DOHH2 (cell line): ENCODE measurements around the gene TOR4A.

Experiments
- H3F3A ChIP-seq: fragments of 200-600 bp; sonication (generic), shearing (Covaris generic); 2 replicates; pipeline ENCODE4 v1.6.0; 2016; ENCODE audit warnings: antibody characterized with exemption, mild to moderate bottlenecking; ENCODE audit not compliant: control insufficient read depth, insufficient read depth
- H3K27ac ChIP-seq: fragments of 200-600 bp; sonication (generic); 2 replicates; pipeline ENCODE4 v1.5.1; 2014; ENCODE audit warnings: low read depth, mild to moderate bottlenecking, low read length, moderate library complexity
- H3K27me3 ChIP-seq: fragments of 200-600 bp; sonication (generic); 2 replicates; pipeline ENCODE4 v1.6.1; 2014; ENCODE audit warnings: mild to moderate bottlenecking, low read length, mixed read lengths; ENCODE audit not compliant: control insufficient read depth
- H3K36me3 ChIP-seq: fragments of 200-600 bp; sonication (generic); 2 replicates; pipeline ENCODE4 v1.6.1; 2014; ENCODE audit warnings: mild to moderate bottlenecking, low read length, moderate library complexity, mixed read lengths; ENCODE audit not compliant: control insufficient read depth
- H3K4me1 ChIP-seq: fragments of 200-600 bp; sonication (generic); 2 replicates; pipeline ENCODE4 v1.6.1; 2014; ENCODE audit warnings: mild to moderate bottlenecking, low read length, mixed read lengths; ENCODE audit not compliant: control insufficient read depth
- H3K4me2 ChIP-seq: fragments of 200-600 bp; sonication (generic); 2 replicates; pipeline ENCODE4 v1.6.0; 2014; ENCODE audit warnings: mild to moderate bottlenecking, low read length, moderate library complexity
- H3K4me3 ChIP-seq: fragments of 200-600 bp; sonication (generic); 2 replicates; pipeline ENCODE4 v1.5.1; 2014; ENCODE audit warnings: mild to moderate bottlenecking, low read length, mixed read lengths
- H3K79me2 ChIP-seq: fragments of 200-600 bp; sonication (generic); 2 replicates; pipeline ENCODE4 v1.6.1; 2014; ENCODE audit warnings: mild to moderate bottlenecking, low read length, mixed read lengths; ENCODE audit not compliant: control insufficient read depth
- H3K9me2 ChIP-seq: fragments of 200-600 bp; sonication (generic); replicated peaks from 2 replicates; pipeline ENCODE4 v1.6.1; 2014; ENCODE audit warnings: mild to moderate bottlenecking, low read length, mixed read lengths; ENCODE audit not compliant: control insufficient read depth
- H3K9me3 ChIP-seq: fragments of 200-600 bp; sonication (generic); 2 replicates; pipeline ENCODE4 v1.6.1; 2014; ENCODE audit warnings: antibody characterized with exemption, low read length, mixed read lengths; ENCODE audit not compliant: control insufficient read depth, insufficient read depth
- H4K20me1 ChIP-seq: fragments of 200-600 bp; sonication (generic); 2 replicates; pipeline ENCODE4 v1.6.0; 2014; ENCODE audit warnings: low read depth, mild to moderate bottlenecking, antibody characterized with exemption, low read length, moderate library complexity; ENCODE audit not compliant: control insufficient read depth, insufficient read depth
- EZH2phosphoT487 ChIP-seq: fragments of 200-600 bp; sonication (generic); IDR thresholded peaks from 2 replicates; pipeline ENCODE4 v1.6.1; 2017; ENCODE audit warnings: borderline replicate concordance, mild to moderate bottlenecking, antibody characterized with exemption, low read length, moderate library complexity, mixed read lengths
- TF ChIP-seq, protein P1 (sequence below): fragments of 200-600 bp; sonication (generic); IDR thresholded peaks from one replicate; pipeline ENCODE4 v1.5.1; 2014; ENCODE audit warnings: antibody characterized with exemption, mild to moderate bottlenecking, low read depth, low read length; ENCODE audit not compliant: poor library complexity, severe bottlenecking

The TOR4A gene

DNA sequence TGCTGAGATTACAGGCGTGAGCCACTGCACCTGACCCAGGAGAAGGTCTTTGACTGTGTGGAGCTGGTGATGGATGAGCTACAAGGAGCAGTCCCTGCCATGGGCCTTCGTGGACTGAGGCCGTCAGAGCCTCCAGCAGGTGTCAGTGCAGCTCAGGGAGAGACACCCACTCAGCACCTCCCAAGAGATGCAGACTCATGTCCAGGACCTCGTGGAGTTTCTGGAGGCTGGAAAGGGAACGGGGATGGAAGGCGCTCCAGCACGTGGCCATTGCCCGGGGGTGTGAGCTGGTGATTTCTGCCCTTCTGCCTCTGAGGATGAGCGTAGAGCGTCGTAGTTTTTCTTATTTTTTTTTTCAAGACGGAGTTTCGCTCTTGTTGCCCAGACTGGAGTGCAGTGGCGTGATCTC, 9.5 kb downstream of the TOR4A start:
- peak overlapping the region; percentile 89 for H3K27ac ChIP-seq
- no peaks in the 10 kb centered on the region for H3K9me2 ChIP-seq
- H3K9me3 ChIP-seq: no peaks in the 10 kb centered on the region
- H3K4me3 ChIP-seq: peak overlapping the region; percentile 46
- H4K20me1 ChIP-seq: no peaks in the 10 kb centered on the region
- TF ChIP-seq EZH2phosphoT487: no peak
- TF ChIP-seq, protein P1, sequence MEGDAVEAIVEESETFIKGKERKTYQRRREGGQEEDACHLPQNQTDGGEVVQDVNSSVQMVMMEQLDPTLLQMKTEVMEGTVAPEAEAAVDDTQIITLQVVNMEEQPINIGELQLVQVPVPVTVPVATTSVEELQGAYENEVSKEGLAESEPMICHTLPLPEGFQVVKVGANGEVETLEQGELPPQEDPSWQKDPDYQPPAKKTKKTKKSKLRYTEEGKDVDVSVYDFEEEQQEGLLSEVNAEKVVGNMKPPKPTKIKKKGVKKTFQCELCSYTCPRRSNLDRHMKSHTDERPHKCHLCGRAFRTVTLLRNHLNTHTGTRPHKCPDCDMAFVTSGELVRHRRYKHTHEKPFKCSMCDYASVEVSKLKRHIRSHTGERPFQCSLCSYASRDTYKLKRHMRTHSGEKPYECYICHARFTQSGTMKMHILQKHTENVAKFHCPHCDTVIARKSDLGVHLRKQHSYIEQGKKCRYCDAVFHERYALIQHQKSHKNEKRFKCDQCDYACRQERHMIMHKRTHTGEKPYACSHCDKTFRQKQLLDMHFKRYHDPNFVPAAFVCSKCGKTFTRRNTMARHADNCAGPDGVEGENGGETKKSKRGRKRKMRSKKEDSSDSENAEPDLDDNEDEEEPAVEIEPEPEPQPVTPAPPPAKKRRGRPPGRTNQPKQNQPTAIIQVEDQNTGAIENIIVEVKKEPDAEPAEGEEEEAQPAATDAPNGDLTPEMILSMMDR: peak; percentile 81
- peaks cover 60% of the 10 kb centered on the region for H3K4me1 ChIP-seq
- H3F3A ChIP-seq: peaks cover 32% of the 10 kb centered on the region
- no peaks in the 10 kb centered on the region for H3K27me3 ChIP-seq
- H3K4me2 ChIP-seq: peak overlapping the region; percentile 65
- no peaks in the 10 kb centered on the region for H3K79me2 ChIP-seq
- H3K36me3 ChIP-seq: peaks cover 7% of the 10 kb centered on the region

DNA sequence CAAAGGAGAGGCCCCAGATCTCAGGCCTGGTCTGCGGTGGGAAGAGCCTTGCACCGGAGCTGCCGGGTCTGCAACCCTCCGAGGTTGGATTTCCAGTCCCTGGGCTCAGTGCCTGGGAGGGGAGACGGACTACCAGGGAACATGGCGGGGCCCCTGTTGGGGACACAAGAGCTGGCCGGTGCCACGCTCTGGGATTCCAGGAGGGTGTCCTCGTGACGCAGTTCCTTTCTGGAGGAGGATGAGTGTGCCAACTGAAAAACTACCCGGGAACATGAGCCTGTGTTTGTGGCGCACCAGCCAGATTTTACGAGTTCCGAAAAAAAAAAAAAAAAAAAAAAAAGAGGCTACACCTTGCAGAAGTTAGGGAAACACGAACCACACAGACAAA, 15.6 kb downstream of the TOR4A start:
- H3K79me2 ChIP-seq: no peaks in the 10 kb centered on the region
- TF ChIP-seq, protein P1: no peak
- no peak for TF ChIP-seq EZH2phosphoT487
- peaks cover 6% of the 10 kb centered on the region; the same call in 1 of the 2 replicates for H3K9me3 ChIP-seq
- H3K4me3 ChIP-seq: no peak overlapping the region
- H4K20me1 ChIP-seq: no peaks in the 10 kb centered on the region; the same call in 1 of the 2 replicates
- peaks cover 33% of the 10 kb centered on the region for H3K4me1 ChIP-seq
- no peak overlapping the region for H3K4me2 ChIP-seq
- H3K27me3 ChIP-seq: 0 out of 2 replicates have a peak, but pooled peaks cover 3% of the 10 kb centered on the region
- H3K27ac ChIP-seq: no peak overlapping the region
- no peaks in the 10 kb centered on the region for H3K9me2 ChIP-seq
- no peaks in the 10 kb centered on the region for H3K36me3 ChIP-seq
- H3F3A ChIP-seq: peaks cover 4% of the 10 kb centered on the region; the same call in 1 of the 2 replicates

DNA sequence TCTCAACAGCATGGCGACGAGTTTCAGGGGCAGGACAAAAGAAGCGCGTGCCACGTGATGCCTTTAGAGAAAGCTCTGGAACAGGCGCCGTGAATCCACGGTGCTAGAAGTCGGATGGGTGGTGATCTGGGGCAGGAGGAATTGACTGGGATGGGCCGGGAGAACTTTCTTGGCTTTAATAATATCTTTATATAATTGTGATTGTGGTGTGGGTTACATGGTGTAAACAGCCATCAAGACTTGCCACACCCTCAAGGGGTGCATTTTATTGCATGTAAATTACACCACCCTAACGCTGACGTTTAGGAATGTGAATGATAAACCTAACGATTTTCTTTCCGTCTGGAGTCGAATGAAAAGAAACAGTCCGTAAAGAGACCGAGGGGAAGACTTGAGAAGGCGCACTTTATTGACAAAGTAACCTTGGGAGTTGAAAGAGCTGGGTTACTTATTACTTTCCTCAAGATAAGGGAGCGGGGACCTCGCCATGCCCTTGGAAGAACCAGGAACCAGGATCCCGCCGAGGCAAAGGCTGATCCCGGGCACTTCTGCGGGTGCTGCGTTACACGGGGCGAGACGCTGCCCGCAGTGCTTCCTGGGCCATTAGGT, 16.1 kb downstream of the TOR4A start:
- H3K9me3 ChIP-seq: peaks cover 6% of the 10 kb centered on the region; the same call in 1 of the 2 replicates
- TF ChIP-seq EZH2phosphoT487: no peak
- TF ChIP-seq, protein P1: no peak
- peaks cover 2% of the 10 kb centered on the region; the same call in 1 of the 2 replicates for H3K36me3 ChIP-seq
- H3F3A ChIP-seq: peaks cover 6% of the 10 kb centered on the region; the same call in 1 of the 2 replicates
- H3K4me2 ChIP-seq: no peak overlapping the region
- H3K4me3 ChIP-seq: no peak overlapping the region
- H3K4me1 ChIP-seq: peaks cover 38% of the 10 kb centered on the region
- no peak overlapping the region for H3K27ac ChIP-seq
- H4K20me1 ChIP-seq: peaks cover 3% of the 10 kb centered on the region; the same call in 1 of the 2 replicates
- H3K79me2 ChIP-seq: no peaks in the 10 kb centered on the region
- no peaks in the 10 kb centered on the region for H3K9me2 ChIP-seq
- H3K27me3 ChIP-seq: 0 out of 2 replicates have a peak, but pooled peaks cover 3% of the 10 kb centered on the region
